Ishikawa (cell line): ENCODE data around the gene MSX1.
A peak's percentile ranks its signal among the peaks of the same experiment; 100 is the strongest.

Experiments used
- CREB1 ChIP-seq: IDR thresholded peaks from 2 replicates; pipeline ENCODE4 v1.6.1; 2012; ENCODE audit warnings: low read depth
- EP300 ChIP-seq: IDR thresholded peaks from 2 replicates; pipeline ENCODE4 v1.6.1; 2012; ENCODE audit warnings: borderline replicate concordance
- RAD21 ChIP-seq: IDR thresholded peaks from 2 replicates; pipeline ENCODE4 v1.6.1; 2012; ENCODE audit warnings: low read depth
- TAF1 ChIP-seq: IDR thresholded peaks from 2 replicates; pipeline ENCODE4 v1.6.1; 2012; ENCODE audit warnings: low read depth, mild to moderate bottlenecking
- TEAD4 ChIP-seq: IDR thresholded peaks from 2 replicates; pipeline ENCODE4 v1.6.1; 2012
- YY1 ChIP-seq: IDR thresholded peaks from 2 replicates; pipeline ENCODE4 v1.6.1; 2012; ENCODE audit warnings: low read depth

- TF ChIP-seq RAD21, result peak; percentile 11; the same call in 1 of the 2 replicates
- no peak for TF ChIP-seq TEAD4
- TF ChIP-seq EP300, result no peak
- no peak for TF ChIP-seq TAF1
- TF ChIP-seq YY1, result no peak
- no peak for TF ChIP-seq CREB1
Observed at GRCh38 chr4:4888695-4889094, 29.2 kb downstream of the MSX1 start.
